ENCODE results near the gene PABPC1L.

Gene PABPC1L

GRCh38 chr20:44952731-44953130 is 42.9 kb downstream of the PABPC1L start:
- H3K18ac ChIP-seq (ENCODE audit: low read length): no peak overlapping the region
- H3K36me3 ChIP-seq (replicated peaks in 1 of 2; ENCODE audit: control insufficient read depth in 2 of 2, insufficient read depth in 2 of 2, low read length in 2 of 2): peaks cover 57 to 95% of the 10 kb centered on the region in 2 donors
- no CpG with 5 or more reads among the region's 1 CpG for WGBS, 2 donors (ENCODE audit: extremely low coverage in 2 of 2, insufficient read length in 2 of 2, insufficient replicate concordance in 1 of 2)

GRCh38 chr20:44954211-44954610 is 44.4 kb downstream of the PABPC1L start:
- Histone ChIP-seq H3K27ac (replicated peaks; ENCODE audit: low read length) (no peak overlapping the region), H3K23ac (ENCODE audit: low read depth, low read length, poor library complexity) (no peak overlapping the region), H3K4me1 (ENCODE audit: control insufficient read depth in 2 of 2, insufficient read depth in 1 of 2, low read depth in 1 of 2, low read length in 2 of 2) (peaks cover 1 to 2% of the 10 kb centered on the region in 2 donors), H4K8ac (ENCODE audit: low read depth, low read length) (no peak overlapping the region), H2BK12ac (ENCODE audit: low read length) (no peak overlapping the region), H3K79me1 (ENCODE audit: low read depth, low read length) (peaks cover 3% of the 10 kb centered on the region), H2AK5ac (ENCODE audit: low read depth, low read length) (no peak overlapping the region), H3K4me3 (ENCODE audit: low read length in 2 of 2) (no peak overlapping the region), H2BK15ac (ENCODE audit: low read length) (no peak overlapping the region), H3K9me3 (replicated peaks in 1 of 2; ENCODE audit: control insufficient read depth in 2 of 2, insufficient read depth in 1 of 2, low read depth in 1 of 2, low read length in 2 of 2) (no peaks in the 10 kb centered on the region), H2BK5ac (ENCODE audit: low read length) (no peak overlapping the region), H3K27me3 (ENCODE audit: control insufficient read depth in 3 of 3, insufficient read depth in 3 of 3, low read depth in 1 of 3, low read length in 3 of 3) (no peaks in the 10 kb centered on the region), H3K4me2 (ENCODE audit: insufficient read depth, low read length, poor library complexity, severe bottlenecking) (no peak overlapping the region), H2AFZ (ENCODE audit: low read length) (no peak overlapping the region), H3K4ac (ENCODE audit: low read length) (no peak overlapping the region), H4K91ac (ENCODE audit: low read depth, low read length, poor library complexity) (no peak overlapping the region), H3K9ac (ENCODE audit: low read depth, low read length, poor library complexity) (no peak overlapping the region), H3K14ac (ENCODE audit: low read length) (no peak overlapping the region), H3K18ac (ENCODE audit: low read length) (no peak overlapping the region), H2BK120ac (ENCODE audit: low read depth, low read length) (no peak overlapping the region), H3K36me3 (replicated peaks in 1 of 2; ENCODE audit: control insufficient read depth in 2 of 2, insufficient read depth in 2 of 2, low read length in 2 of 2) (peaks cover 47 to 90% of the 10 kb centered on the region in 2 donors)
- no peak for DNase-seq (ENCODE audit: low spot score)
- WGBS, 2 donors (ENCODE audit: extremely low coverage in 2 of 2, insufficient read length in 2 of 2, insufficient replicate concordance in 1 of 2): no CpG with 5 or more reads among the region's 5 CpGs

More at GRCh38 chr20:44952731-44953130, 42.9 kb downstream of the PABPC1L start:
- H3K27ac ChIP-seq (replicated peaks; ENCODE audit: low read length): no peak overlapping the region
- no peak overlapping the region for H3K14ac ChIP-seq (ENCODE audit: low read length)
- H3K23ac ChIP-seq (ENCODE audit: low read depth, low read length, poor library complexity): no peak overlapping the region
- no peak for DNase-seq (ENCODE audit: low spot score)
- H2AK5ac ChIP-seq (ENCODE audit: low read depth, low read length): no peak overlapping the region
- no peak overlapping the region for H2BK120ac ChIP-seq (ENCODE audit: low read depth, low read length)
- H3K27me3 ChIP-seq (ENCODE audit: control insufficient read depth in 3 of 3, insufficient read depth in 3 of 3, low read depth in 1 of 3, low read length in 3 of 3): no peaks in the 10 kb centered on the region
- H3K4ac ChIP-seq (ENCODE audit: low read length): no peak overlapping the region
- no peak overlapping the region for H3K4me3 ChIP-seq (ENCODE audit: low read length in 2 of 2)
- no peak overlapping the region for H3K9ac ChIP-seq (ENCODE audit: low read depth, low read length, poor library complexity)
- H2AFZ ChIP-seq (ENCODE audit: low read length): no peak overlapping the region
- H3K4me2 ChIP-seq (ENCODE audit: insufficient read depth, low read length, poor library complexity, severe bottlenecking): no peak overlapping the region
- no peak overlapping the region for H4K8ac ChIP-seq (ENCODE audit: low read depth, low read length)
- peaks cover 3% of the 10 kb centered on the region for H3K79me1 ChIP-seq (ENCODE audit: low read depth, low read length)
- no peaks in the 10 kb centered on the region for H3K4me1 ChIP-seq (ENCODE audit: control insufficient read depth in 2 of 2, insufficient read depth in 1 of 2, low read depth in 1 of 2, low read length in 2 of 2)
- no peak overlapping the region for H2BK12ac ChIP-seq (ENCODE audit: low read length)
- H2BK15ac ChIP-seq (ENCODE audit: low read length): no peak overlapping the region
- H2BK5ac ChIP-seq (ENCODE audit: low read length): no peak overlapping the region
- H4K91ac ChIP-seq (ENCODE audit: low read depth, low read length, poor library complexity): no peak overlapping the region
- no peaks in the 10 kb centered on the region for H3K9me3 ChIP-seq (replicated peaks in 1 of 2; ENCODE audit: control insufficient read depth in 2 of 2, insufficient read depth in 1 of 2, low read depth in 1 of 2, low read length in 2 of 2)

- Histone ChIP-seq H2BK120ac (ENCODE audit: low read depth, low read length) (no peak overlapping the region), H3K36me3 (replicated peaks in 1 of 2; ENCODE audit: control insufficient read depth in 2 of 2, insufficient read depth in 2 of 2, low read length in 2 of 2) (peaks cover 42 to 79% of the 10 kb centered on the region in 2 donors), H3K4me1 (ENCODE audit: control insufficient read depth in 2 of 2, insufficient read depth in 1 of 2, low read depth in 1 of 2, low read length in 2 of 2) (peaks cover 4 to 5% of the 10 kb centered on the region in 2 donors), H3K9me3 (replicated peaks in 1 of 2; ENCODE audit: control insufficient read depth in 2 of 2, insufficient read depth in 1 of 2, low read depth in 1 of 2, low read length in 2 of 2) (no peaks in the 10 kb centered on the region), H4K91ac (ENCODE audit: low read depth, low read length, poor library complexity) (no peak overlapping the region), H2BK12ac (ENCODE audit: low read length) (no peak overlapping the region), H3K18ac (ENCODE audit: low read length) (no peak overlapping the region), H3K79me1 (ENCODE audit: low read depth, low read length) (peaks cover 3% of the 10 kb centered on the region), H3K9ac (ENCODE audit: low read depth, low read length, poor library complexity) (no peak overlapping the region), H3K27ac (replicated peaks; ENCODE audit: low read length) (no peak overlapping the region), H2BK15ac (ENCODE audit: low read length) (no peak overlapping the region), H2BK5ac (ENCODE audit: low read length) (no peak overlapping the region), H3K4ac (ENCODE audit: low read length) (no peak overlapping the region), H3K27me3 (ENCODE audit: control insufficient read depth in 3 of 3, insufficient read depth in 3 of 3, low read depth in 1 of 3, low read length in 3 of 3) (no peaks in the 10 kb centered on the region), H3K14ac (ENCODE audit: low read length) (no peak overlapping the region), H3K23ac (ENCODE audit: low read depth, low read length, poor library complexity) (no peak overlapping the region), H3K4me3 (ENCODE audit: low read length in 2 of 2) (no peak overlapping the region), H4K8ac (ENCODE audit: low read depth, low read length) (no peak overlapping the region), H2AFZ (ENCODE audit: low read length) (no peak overlapping the region), H2AK5ac (ENCODE audit: low read depth, low read length) (no peak overlapping the region), H3K4me2 (ENCODE audit: insufficient read depth, low read length, poor library complexity, severe bottlenecking) (no peak overlapping the region)
- no peak for DNase-seq (ENCODE audit: low spot score)
- WGBS, 2 donors (ENCODE audit: extremely low coverage in 2 of 2, insufficient read length in 2 of 2, insufficient replicate concordance in 1 of 2): no CpG with 5 or more reads among the region's 4 CpGs
Measured at GRCh38 chr20:44955270-44955669, 45.4 kb downstream of the PABPC1L start.

- no peak overlapping the region for H3K23ac ChIP-seq (ENCODE audit: low read depth, low read length, poor library complexity)
- H3K4me3 ChIP-seq (ENCODE audit: low read length in 2 of 2): no peak overlapping the region
- peaks cover 3% of the 10 kb centered on the region for H3K79me1 ChIP-seq (ENCODE audit: low read depth, low read length)
- H3K4me2 ChIP-seq (ENCODE audit: insufficient read depth, low read length, poor library complexity, severe bottlenecking): no peak overlapping the region
- no peak for DNase-seq (ENCODE audit: low spot score)
- no peak overlapping the region for H2BK120ac ChIP-seq (ENCODE audit: low read depth, low read length)
- H3K4me1 ChIP-seq (ENCODE audit: control insufficient read depth in 2 of 2, insufficient read depth in 1 of 2, low read depth in 1 of 2, low read length in 2 of 2): peaks cover 6 to 8% of the 10 kb centered on the region in 2 donors
- peaks cover 35 to 68% of the 10 kb centered on the region in 2 donors for H3K36me3 ChIP-seq (replicated peaks in 1 of 2; ENCODE audit: control insufficient read depth in 2 of 2, insufficient read depth in 2 of 2, low read length in 2 of 2)
- no peak overlapping the region for H3K18ac ChIP-seq (ENCODE audit: low read length)
- no peak overlapping the region for H2BK5ac ChIP-seq (ENCODE audit: low read length)
- no peak overlapping the region for H3K9ac ChIP-seq (ENCODE audit: low read depth, low read length, poor library complexity)
- H3K27me3 ChIP-seq (ENCODE audit: control insufficient read depth in 3 of 3, insufficient read depth in 3 of 3, low read depth in 1 of 3, low read length in 3 of 3): no peaks in the 10 kb centered on the region
- H2BK15ac ChIP-seq (ENCODE audit: low read length): no peak overlapping the region
- no peak overlapping the region for H4K91ac ChIP-seq (ENCODE audit: low read depth, low read length, poor library complexity)
- H3K4ac ChIP-seq (ENCODE audit: low read length): no peak overlapping the region
- H2AK5ac ChIP-seq (ENCODE audit: low read depth, low read length): no peak overlapping the region
- no peak overlapping the region for H2AFZ ChIP-seq (ENCODE audit: low read length)
- H3K14ac ChIP-seq (ENCODE audit: low read length): no peak overlapping the region
- WGBS, 2 donors (ENCODE audit: extremely low coverage in 2 of 2, insufficient read length in 2 of 2, insufficient replicate concordance in 1 of 2): no CpG with 5 or more reads among the region's 3 CpGs
- no peaks in the 10 kb centered on the region for H3K9me3 ChIP-seq (replicated peaks in 1 of 2; ENCODE audit: control insufficient read depth in 2 of 2, insufficient read depth in 1 of 2, low read depth in 1 of 2, low read length in 2 of 2)
- H2BK12ac ChIP-seq (ENCODE audit: low read length): no peak overlapping the region
- H3K27ac ChIP-seq (replicated peaks; ENCODE audit: low read length): no peak overlapping the region
- no peak overlapping the region for H4K8ac ChIP-seq (ENCODE audit: low read depth, low read length)
Measured at GRCh38 chr20:44956410-44956809, 46.5 kb downstream of the PABPC1L start.
